Activated CD4-positive, alpha-beta T cell treated with anti-CD3 and anti-CD28 coated beads for 24 hours (primary cell): ENCODE data around the gene PLAC8.
"Not testable (repeated sequence)": the region's sequence is repeated elsewhere in the genome, so short reads cannot be mapped to it uniquely, and the experiment has no call there.

Experiments used
- DNase-seq, 2 donors: peaks; one replicate each; pipeline ENCODE4 v3.0.0-alpha.2; 2020; ENCODE audit warnings: low read depth in 2 of 2

Gene PLAC8, protein sequence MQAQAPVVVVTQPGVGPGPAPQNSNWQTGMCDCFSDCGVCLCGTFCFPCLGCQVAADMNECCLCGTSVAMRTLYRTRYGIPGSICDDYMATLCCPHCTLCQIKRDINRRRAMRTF

DNA sequence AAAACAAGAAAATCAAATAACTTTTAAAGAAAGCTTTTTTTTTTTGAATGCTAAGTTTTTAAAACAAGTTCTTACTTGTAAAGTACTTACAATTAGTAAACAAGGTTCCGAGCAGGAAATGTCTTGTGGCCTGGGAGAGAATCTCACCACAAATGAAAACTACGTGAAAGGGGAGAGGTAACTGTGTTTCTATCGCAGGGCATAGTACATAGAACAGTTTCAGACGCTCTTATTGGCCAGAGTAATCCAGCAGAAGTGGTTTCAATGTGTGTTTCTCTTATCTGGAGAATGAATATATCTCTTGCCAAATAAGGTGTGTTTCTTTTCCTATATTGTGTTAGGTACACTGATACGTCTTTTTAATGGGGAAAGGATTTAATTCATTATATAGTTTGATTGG lies at the start of gene PLAC8:
Gene PLAC8 (minus strand): TSS at position 154 of the 400 bp plus-strand sequence. CDS start 6,808 bp downstream, outside the sequence.
- DNase-seq: no peak

- DNase-seq: no peak
These were observed 38.9 kb upstream of the PLAC8 start for GRCh38 chr4:83153417-83153816.

DNA sequence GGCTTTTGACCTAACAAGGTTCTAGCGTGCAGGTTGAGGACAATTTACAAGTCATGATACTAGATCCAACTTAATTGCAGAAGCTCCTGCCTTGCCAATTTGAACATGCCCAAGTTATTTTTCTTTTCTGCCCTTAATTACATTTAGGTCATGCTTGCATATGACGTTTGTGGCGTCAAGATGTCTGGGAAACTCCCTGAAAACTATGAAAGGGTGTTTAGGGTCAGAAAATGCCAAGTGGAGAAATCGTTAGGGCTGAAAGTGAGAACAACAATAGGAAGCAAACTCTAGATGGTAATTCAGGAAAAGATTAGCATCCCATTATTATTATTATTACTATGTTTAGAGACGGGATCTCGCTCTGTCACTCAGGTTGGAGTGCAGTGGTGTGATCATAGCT lies 38.2 kb upstream of the PLAC8 start:
- DNase-seq: no peak

DNA sequence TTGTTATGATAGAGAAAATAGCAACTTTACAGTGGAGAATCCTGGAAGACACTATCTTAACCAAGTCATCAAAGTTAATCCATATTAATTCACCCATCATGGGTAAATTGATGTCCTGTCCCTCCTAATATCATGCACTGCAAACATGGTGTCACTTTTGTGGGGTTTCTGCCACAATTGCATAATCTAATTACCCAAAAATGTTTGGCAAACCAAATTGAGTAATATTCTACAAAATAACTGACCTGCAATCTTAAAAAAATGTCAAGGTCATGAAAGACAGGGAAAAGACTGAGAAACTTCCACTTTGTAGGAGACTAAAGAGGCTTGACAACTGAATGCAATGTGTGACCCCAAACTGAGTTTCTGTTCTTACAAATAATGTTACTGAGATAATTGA lies 37.1 kb upstream of the PLAC8 start:
- no peak for DNase-seq

DNA sequence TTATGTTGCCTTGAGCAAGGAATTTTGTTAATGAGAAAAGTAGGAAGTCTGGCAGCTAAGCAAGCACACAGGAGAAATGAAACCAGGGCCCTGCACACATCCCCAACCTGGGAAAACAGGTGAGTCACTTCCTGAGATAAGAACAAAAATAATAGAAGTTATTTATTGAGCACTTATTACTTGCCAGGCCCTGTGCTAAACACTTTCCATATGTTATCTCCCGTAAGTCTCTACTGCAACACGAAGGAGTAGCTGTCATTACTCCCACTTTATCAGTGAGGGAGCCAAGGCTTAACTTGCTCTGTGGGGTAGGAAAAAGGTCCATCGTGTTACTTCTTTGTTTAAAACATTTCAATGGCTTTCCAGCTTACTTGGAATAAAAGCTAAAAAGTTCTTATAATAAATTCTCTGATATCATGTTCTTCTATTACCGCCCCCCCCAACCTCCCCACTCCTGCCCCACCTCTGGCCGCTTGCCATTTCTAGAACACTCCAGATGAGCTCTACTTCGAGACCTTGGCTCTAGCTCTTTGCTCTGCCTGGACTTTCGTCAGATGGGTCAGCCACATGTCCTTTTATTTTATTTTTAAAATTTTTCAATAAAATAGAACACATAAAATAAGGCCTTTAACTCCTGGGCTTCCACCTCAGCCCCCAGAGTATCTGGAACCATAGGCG lies 36.3 kb upstream of the PLAC8 start:
- no peak for DNase-seq

GRCh38 chr4:83149865-83150652 lies 35.5 kb upstream of the PLAC8 start:
- no peak for DNase-seq

DNA sequence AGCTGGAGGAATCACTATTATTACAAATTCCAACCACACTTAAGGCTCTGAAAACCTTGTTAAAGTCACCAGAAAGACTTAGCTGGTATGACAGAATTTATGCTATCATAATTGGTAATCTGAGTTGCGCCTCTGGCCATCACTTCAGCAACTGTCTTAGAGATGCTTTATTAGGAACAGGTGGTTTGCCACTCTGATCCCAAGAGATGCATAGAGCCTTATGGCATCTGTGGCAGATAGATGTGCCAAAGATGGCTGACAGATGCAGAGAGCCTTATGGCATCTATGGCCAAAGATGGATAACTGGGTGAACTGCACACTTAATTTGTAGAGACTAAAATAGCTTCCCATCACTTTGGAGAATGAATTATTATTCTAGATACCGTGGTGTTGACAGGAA lies 32.3 kb upstream of the PLAC8 start:
- DNase-seq: no peak

- not testable (repeated sequence) for DNase-seq
These were observed 31.2 kb upstream of the PLAC8 start for GRCh38 chr4:83145776-83146175.

DNA sequence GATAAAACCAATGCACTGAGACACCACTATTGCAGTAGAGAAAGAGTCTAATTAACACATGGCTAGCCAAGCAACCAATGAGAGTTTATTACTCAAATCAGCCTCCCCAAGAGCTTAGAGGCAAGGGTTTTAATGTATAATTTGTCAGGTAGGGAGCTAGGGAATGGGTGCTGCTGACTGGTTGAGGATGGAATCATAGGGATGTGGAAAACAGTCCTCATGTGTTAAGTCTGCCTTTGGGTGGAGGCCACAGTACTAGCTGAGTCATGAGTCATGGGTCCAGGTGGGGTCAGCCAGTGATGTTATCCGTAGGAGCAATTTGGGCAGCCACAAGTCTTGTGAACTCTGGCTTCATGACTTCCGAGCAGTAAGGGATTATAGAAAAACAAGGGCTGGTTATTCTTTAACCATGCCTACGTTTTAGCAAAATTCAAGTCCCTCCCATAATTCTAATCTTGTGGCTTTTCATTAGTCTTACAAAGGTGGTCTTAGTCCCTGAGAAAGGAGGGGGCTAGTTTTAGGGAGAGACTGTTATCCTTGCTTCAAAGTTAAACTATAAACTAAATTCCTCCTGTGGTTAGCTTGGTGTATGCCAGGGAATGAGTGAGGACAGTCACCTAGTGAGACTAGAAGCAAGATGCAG lies 25.1 kb upstream of the PLAC8 start:
- no peak for DNase-seq

GRCh38 chr4:83138946-83139345 lies 24.4 kb upstream of the PLAC8 start:
- no peak for DNase-seq

GRCh38 chr4:83132065-83132464 lies 17.5 kb upstream of the PLAC8 start:
- DNase-seq: no peak

DNA sequence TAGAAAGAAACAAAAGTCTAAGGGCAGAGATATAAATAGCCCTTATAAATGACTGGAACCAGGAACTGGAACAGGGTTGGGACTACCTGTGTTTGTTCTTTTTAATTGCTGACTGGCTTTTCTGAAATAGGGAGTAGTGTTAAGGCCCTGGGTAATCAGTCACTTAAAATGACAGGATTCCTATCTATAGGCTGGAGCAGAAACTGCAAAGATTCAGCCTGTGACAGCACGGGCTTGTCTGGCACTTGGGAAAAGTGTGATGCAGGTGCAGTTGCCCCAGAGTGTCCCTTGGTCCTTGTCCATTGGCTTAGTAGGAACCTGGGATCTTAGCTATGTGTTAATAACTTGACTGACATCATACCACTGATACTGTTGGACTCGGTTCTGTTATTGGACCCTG lies 14.7 kb upstream of the PLAC8 start:
- DNase-seq: no peak

- no peak for DNase-seq
These were observed 13.9 kb upstream of the PLAC8 start for GRCh38 chr4:83128240-83128929.

GRCh38 chr4:83125738-83126141 lies 11.2 kb upstream of the PLAC8 start:
- peak in 1 of 2 donors; percentile 19 for DNase-seq

DNA sequence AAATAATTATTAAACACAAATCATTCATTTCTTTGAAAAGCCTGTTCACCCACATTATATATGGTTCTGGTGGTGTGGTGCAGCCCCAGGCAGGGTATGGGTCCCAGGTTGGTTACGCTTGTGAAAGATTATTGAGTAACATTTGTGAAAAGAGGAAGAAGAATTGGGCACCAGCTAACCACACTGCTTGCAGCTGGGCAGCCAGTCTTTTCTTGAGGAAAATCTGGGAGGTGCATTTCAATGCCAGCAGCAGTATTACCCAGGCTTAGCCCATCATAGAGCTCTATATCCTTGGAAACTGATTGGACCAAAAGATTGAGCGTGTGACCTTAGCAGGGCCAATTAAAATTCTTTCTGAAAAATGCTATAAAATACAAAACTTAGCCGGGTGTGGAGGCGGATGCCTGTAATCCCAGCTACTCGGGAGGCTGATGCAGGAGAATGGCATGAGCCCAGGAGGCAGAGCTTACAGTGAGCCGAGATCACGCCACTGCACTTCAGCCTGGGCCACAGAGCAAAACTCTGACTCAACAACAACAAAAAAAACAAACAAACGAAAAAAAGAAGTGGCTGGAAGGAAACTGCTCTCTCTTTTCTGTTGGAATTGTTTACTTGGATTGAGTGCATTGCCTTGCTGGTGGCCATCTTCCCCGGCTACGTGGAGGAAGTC lies 9.7 kb upstream of the PLAC8 start:
- no peak for DNase-seq

GRCh38 chr4:83121246-83121645 lies 6.7 kb upstream of the PLAC8 start:
- DNase-seq: no peak

DNA sequence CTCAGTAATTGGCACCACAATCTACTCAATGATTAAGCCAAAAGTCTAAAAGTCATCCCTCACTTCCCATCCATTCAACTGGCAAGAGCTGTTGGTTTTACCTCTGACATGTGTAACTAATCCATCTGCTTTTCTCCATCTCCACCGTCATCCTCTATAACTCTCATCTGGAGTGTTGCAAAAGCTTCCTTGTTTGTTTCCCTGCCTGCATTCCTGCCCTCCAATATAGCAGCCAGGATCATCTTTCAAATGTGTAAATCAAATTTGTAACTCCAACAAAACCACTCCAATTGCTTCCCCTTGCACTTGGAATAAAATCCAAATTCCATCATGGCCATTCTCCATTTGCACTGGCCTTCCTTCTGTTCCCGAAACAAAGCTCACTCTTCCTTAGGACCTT lies 4.3 kb upstream of the PLAC8 start:
- no peak for DNase-seq

DNA sequence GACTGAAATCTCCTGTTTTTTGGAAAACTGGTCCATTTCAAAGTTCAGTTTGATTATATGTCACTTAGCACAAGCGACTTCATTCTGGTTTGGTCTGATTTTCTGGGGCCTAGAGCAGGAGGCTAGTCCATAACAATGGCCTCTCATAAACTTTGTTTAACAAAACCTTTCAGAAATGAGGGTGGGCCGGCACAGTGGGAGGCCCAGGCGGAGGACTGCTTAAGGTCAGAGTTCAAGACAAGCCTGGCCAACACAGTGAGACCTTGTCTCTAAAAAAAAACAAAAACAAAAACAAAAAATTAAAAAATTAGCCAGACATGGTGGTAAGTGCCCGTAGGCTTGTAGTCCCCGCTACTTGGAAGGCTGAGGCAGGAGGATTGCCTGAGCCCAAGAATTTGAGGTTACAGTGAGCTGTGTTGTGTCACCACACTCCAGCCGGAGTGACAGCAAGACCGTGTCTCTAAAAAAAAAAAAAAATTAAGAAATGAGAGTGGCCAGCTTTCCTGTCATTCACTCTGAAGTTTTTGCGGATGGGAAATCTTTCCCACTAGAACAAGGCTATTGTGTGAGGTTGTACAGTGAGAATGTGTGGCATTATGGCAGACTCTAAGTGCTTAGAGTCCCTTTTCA lies 1.2 kb upstream of the PLAC8 start:
- no peak for DNase-seq

GRCh38 chr4:83115000-83115399 lies 471 bp upstream of the PLAC8 start:
- DNase-seq: no peak

- DNase-seq: no peak
These were observed 1.1 kb downstream of the PLAC8 start for GRCh38 chr4:83113429-83113786.
